CD1c-positive myeloid dendritic cell (primary cell): ENCODE measurements around the gene PIP4K2C.
"Not testable (repeated sequence)": the region's sequence is repeated elsewhere in the genome, so short reads cannot be mapped to it uniquely, and the experiment has no call there.

ENCODE experiments used
- DNase-seq: peaks from one replicate; pipeline ENCODE4 v3.0.0-alpha.2; 2016; ENCODE audit errors: extremely low spot score

Gene PIP4K2C

GRCh38 chr12:57636731-57637130 lies 45.7 kb downstream of the PIP4K2C start:
- DNase-seq: not testable (repeated sequence)

DNA sequence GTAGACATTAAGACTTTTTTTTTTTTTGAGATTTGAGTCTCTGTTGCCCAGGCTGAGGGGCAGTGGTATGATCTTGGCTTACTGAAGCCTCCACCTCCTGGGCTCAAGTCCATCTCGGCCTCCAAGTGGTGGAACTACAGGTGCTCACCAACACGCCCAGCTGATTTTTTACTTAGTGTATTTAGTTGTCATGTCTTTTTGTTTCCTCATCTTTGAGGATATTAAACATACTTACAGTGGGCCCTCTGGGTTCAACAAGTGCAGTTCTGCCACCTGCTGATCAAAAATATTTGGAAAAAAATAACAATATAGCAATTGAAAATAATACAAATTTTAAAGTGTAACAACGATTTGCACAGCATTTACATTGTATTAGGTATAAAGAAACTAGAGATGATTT lies 46.4 kb downstream of the PIP4K2C start:
- no peak for DNase-seq

- no peak for DNase-seq
These were observed 47.1 kb downstream of the PIP4K2C start for GRCh38 chr12:57638096-57638495.

DNA sequence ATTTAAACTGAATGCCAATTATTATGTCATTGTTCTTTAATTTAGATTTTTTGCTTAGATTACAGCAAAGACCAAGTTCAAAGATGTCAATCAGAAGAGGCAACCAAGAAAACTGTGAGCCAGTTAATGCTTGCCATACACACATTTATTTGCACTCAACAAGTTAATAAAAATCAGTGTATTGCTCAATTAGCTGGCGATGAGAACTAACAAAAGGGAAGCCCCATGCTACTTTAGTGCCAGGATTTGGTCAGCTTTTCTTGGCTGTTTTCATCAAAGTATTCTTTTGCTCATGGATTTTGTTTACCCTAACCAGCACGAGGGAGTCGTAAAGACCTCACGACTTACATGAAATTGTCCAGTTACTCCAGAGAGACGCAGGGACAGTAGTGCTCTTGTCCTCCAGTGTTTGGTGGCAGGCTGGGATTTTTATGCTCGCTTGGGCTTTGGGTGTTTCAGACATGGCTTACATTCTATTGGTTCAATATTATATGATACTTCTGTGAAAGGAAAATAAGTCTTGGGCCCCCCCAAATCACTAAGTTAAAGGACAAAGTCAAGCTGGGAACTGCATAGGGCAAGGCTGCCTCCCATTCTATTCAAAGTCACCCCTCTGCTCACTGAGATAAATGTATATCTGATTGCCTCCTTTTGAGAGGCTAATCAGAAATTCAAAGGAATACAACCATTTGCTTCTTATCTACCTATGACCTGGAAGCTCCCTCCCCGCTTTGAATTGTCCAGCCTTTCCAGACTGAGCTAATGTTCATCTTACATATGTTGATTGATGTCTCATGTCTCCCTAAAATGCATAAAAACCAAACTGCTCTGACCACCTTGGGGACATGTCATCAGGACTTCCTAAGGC lies 49.4 kb downstream of the PIP4K2C start:
- no peak for DNase-seq

DNA sequence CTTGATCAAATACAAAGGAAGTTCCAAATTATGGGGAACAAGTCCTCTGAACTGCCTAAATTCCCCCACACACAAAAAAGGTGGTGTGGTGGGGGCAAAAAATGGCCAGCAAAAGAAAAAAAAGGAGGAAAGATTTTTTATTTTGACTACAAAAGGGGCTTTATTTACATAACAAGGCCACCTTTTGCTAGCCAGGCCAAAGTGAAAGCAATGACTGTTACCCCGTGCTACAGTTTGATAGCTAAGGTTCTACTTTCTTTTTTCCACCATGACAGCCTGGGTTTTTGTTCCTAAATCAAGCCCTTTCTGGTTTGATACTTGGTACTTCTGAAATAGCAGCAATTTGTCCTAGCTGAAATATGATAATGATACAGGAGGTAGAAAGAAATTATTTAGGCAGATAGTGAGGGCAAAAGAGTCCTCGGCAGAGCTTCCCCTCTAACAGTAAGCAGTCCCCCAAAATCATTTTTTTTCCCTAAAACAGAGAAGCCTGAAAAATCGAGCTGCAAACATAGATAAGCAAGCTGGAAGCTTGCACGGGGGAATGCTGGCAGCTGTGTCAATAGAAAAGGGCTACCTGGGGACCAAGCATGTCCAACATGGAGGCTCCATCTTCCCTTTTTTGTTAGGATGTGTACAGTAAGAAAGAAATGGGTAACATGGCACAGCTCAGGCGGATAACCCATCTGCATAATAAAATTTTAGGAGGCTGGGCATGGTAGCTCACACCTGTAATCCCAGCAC lies 50.9 kb downstream of the PIP4K2C start:
- DNase-seq: no peak

GRCh38 chr12:57645990-57646658 lies 55.1 kb downstream of the PIP4K2C start:
- DNase-seq: not testable (repeated sequence)

GRCh38 chr12:57646659-57647049 lies 55.7 kb downstream of the PIP4K2C start:
- DNase-seq: not testable (repeated sequence)
